ENCODE results near the gene PA2G4. TPM values are rescaled to one million over a fixed set of nuclear protein-coding genes. Genes with fewer than 3 reads are reported as not detected.

Gene PA2G4
- total RNA-seq, 1 donor from 2014 or later: 233 TPM

Other genes with a start within 250 kb of the PA2G4 start
- 29.3 and 32.5 TPM in 2 replicates for gene PYM1, start 176.7 kb upstream of the PA2G4 start, total RNA-seq
- gene DGKA, start 173.4 kb upstream of the PA2G4 start, total RNA-seq: 24.2 and 33.1 TPM in 2 replicates
- gene PMEL, start 138.5 kb upstream of the PA2G4 start, total RNA-seq: 0.10 and 0.53 TPM in 2 replicates
- 7.6 and 9.5 TPM in 2 replicates for gene CDK2, start 137.7 kb upstream of the PA2G4 start, total RNA-seq
- gene RAB5B, start 130.5 kb upstream of the PA2G4 start, total RNA-seq: 74.9 and 76.4 TPM in 2 replicates
- gene SUOX, start 107.3 kb upstream of the PA2G4 start, total RNA-seq: 14.0 and 15.8 TPM in 2 replicates
- 1.1 and 3.0 TPM in 2 replicates for gene IKZF4, start 83.5 kb upstream of the PA2G4 start, total RNA-seq
- gene RPS26, start 62.6 kb upstream of the PA2G4 start, total RNA-seq: 451 and 1,430 TPM in 2 replicates
- gene ERBB3, start 24.4 kb upstream of the PA2G4 start, total RNA-seq: 178 and 188 TPM in 2 replicates
- gene RPL41, start 12.1 kb downstream of the PA2G4 start, total RNA-seq: 1,498 and 1,992 TPM in 2 replicates
- gene ZC3H10, start 13.7 kb downstream of the PA2G4 start, total RNA-seq: 4.9 and 5.5 TPM in 2 replicates
- gene ESYT1, start 23.7 kb downstream of the PA2G4 start, total RNA-seq: 442 and 481 TPM in 2 replicates
- 3,936 and 4,339 TPM in 2 replicates for gene MYL6B, start 48.0 kb downstream of the PA2G4 start, total RNA-seq
- gene MYL6, start 53.8 kb downstream of the PA2G4 start, total RNA-seq: 883 and 1,119 TPM in 2 replicates
- 75.8 and 80.0 TPM in 2 replicates for gene SMARCC2, start 84.9 kb downstream of the PA2G4 start, total RNA-seq
- gene RNF41, start 117.4 kb downstream of the PA2G4 start, total RNA-seq: 90.4 and 121 TPM in 2 replicates
- gene NABP2, start 119.8 kb downstream of the PA2G4 start, total RNA-seq: 29.2 and 32.0 TPM in 2 replicates
- gene SLC39A5, start 125.5 kb downstream of the PA2G4 start, total RNA-seq: not detected in 2 replicates
- gene ANKRD52, start 153.8 kb downstream of the PA2G4 start, total RNA-seq: 31.3 and 31.8 TPM in 2 replicates
- 87.8 and 112 TPM in 2 replicates for gene COQ10A, start 162.4 kb downstream of the PA2G4 start, total RNA-seq
- 178 and 184 TPM in 2 replicates for gene CS, start 195.8 kb downstream of the PA2G4 start, total RNA-seq
- gene CNPY2, start 211.4 kb downstream of the PA2G4 start, total RNA-seq: 83.1 and 92.9 TPM in 2 replicates
- gene PAN2, start 229.4 kb downstream of the PA2G4 start, total RNA-seq: 44.4 and 49.3 TPM in 2 replicates
- gene IL23A, start 234.3 kb downstream of the PA2G4 start, total RNA-seq: 0.51 TPM in 1 of 2 replicates, not detected in the other